Small intestine (tissue), 7 donors: ENCODE data around the gene CXCL17. TPM values are rescaled to one million over a fixed set of nuclear protein-coding genes. Genes with fewer than 3 reads are reported as not detected.

ENCODE experiments used
- DNase-seq, 2 donors: peaks; one replicate each; pipeline versions ENCODE4 v3.0.0 to v3.0.0-alpha.2; 2013
- FAIRE-seq: peaks from 2 replicates; lab custom pipeline; 2012; peaks lifted over from hg19 to GRCh38; lab: Jason Lieb, UNC
- H3K27ac ChIP-seq, 3 donors: one replicate each; pipeline ENCODE4 v1.5.1; 2013; ENCODE audit warnings: low read length in 2 of 3, mild to moderate bottlenecking in 2 of 3, control low read depth in 1 of 3, inconsistent platforms in 1 of 3, low read depth in 1 of 3, moderate library complexity in 1 of 3
- H3K27me3 ChIP-seq, 3 donors: one replicate each; pipeline ENCODE4 v1.6.1; 2013; ENCODE audit warnings: low read length in 3 of 3, inconsistent platforms in 1 of 3; ENCODE audit not compliant: control insufficient read depth in 3 of 3, insufficient read depth in 3 of 3
- H3K36me3 ChIP-seq, 3 donors: one replicate each; pipeline ENCODE4 v1.6.1; 2013; ENCODE audit warnings: low read length in 3 of 3, inconsistent platforms in 1 of 3, low read depth in 1 of 3, mild to moderate bottlenecking in 1 of 3, moderate library complexity in 1 of 3; ENCODE audit not compliant: control insufficient read depth in 3 of 3, insufficient read depth in 2 of 3
- H3K4me1 ChIP-seq, 3 donors: one replicate each; pipeline ENCODE4 v1.6.1; 2013; ENCODE audit warnings: low read length in 2 of 3, inconsistent platforms in 1 of 3, low read depth in 1 of 3, mild to moderate bottlenecking in 1 of 3, moderate library complexity in 1 of 3; ENCODE audit not compliant: control insufficient read depth in 3 of 3, insufficient read depth in 2 of 3
- H3K4me3 ChIP-seq, 3 donors: one replicate each; pipeline ENCODE4 v1.5.1; 2013; ENCODE audit warnings: low read length in 3 of 3, control low read depth in 1 of 3, inconsistent platforms in 1 of 3, low read depth in 1 of 3, mild to moderate bottlenecking in 1 of 3, moderate library complexity in 1 of 3
- H3K9me3 ChIP-seq, 2 donors: one replicate each; pipeline ENCODE4 v1.6.1; 2013; ENCODE audit warnings: low read depth in 1 of 2, low read length in 1 of 2; ENCODE audit not compliant: control insufficient read depth in 2 of 2, insufficient read depth in 1 of 2
- whole genome bisulfite sequencing, 3 donors: extraction: QIAGEN DNeasy Blood & Tissue Kit; methylation state at CpG; one replicate each; pipeline ENCODE4 v1.1.7; 2013; 5-methylcytosine and 5-hydroxymethylcytosine counted together
- polyA plus RNA-seq, 4 donors: library from polyadenylated mRNA; stranded (reverse) in 3 of 4; unstranded in 1 of 4; fragments of 200-250 nt in 3 of 4; fragments of 120-200 nt in 1 of 4; gene quantifications; one replicate each; pipeline versions ENCODE4 v1.2.1 to v1.2.3, GENCODE V29; 2013
- donor health status: healthy with polysubstance abuse.
- donor health status: control.
- donor health status: control.
- donor health status: Bipolar disorder and iron deficiency.
- donor health status: healthy.

Gene CXCL17
- polyA plus RNA-seq, 4 donors, result 0.12 to 1.6 (median 0.89) TPM

DNA sequence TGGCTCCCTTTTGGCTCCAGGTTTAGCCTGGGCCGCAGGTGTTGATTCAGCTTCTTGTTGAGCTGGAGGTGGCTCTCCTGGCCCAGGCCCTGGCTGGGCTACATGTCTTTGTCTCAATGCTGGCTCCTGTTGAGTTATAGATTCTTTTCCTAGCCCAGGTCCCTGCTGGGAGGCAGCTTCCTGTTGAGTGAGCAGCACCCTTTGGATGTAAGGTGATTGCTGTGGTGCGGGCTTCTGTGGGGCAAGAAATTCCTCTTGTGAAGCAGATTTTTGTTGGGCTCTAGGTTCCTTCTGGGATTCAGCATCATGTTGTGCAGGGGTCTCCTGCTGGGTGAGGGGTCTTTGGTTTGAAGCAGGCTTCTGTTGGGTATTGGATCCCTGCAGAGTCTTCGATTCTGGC, 16.1 kb downstream of the CXCL17 start:
- Histone ChIP-seq H3K4me3 (no peak overlapping the region), H3K27me3 (no peaks in the 10 kb centered on the region), H3K36me3 (no peaks in the 10 kb centered on the region), H3K27ac (no peak overlapping the region), H3K4me1 (peaks cover 3 to 27% (median 10%) of the 10 kb centered on the region in 3 donors), H3K9me3 (peaks cover 0 to 7% of the 10 kb centered on the region in 2 donors)
- 93 to 97% (median 97%) methylated on average over 3 of the region's 3 CpGs for WGBS, 3 donors
- DNase-seq, result no peak
- no peak for FAIRE-seq

- Histone ChIP-seq H3K4me1 (peaks cover 3 to 39% (median 10%) of the 10 kb centered on the region in 3 donors), H3K27ac (no peak overlapping the region)
- 36 to 75% (median 53%) methylated on average over 13 of the region's 13 CpGs for WGBS, 3 donors
Observed at GRCh38 chr19:42424712-42425131, 18.0 kb downstream of the CXCL17 start.

DNA sequence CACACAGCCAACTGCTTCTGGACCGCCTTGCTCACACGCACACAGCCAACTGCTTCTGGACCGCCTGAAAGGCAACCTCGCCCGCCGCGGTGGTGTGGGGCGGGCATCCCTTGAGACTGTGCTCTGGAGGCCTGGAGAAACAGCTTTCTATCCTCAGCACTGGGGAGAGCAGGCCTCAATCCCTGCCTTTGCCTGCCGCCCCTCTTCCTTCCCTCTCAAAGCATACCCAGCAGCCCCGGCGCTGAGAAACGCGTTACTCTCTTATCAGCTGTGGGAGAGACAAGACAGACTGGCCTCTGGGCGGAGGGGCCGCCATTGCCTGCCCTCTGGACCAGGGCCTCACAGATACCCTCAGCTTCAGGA, 18.4 kb downstream of the CXCL17 start:
- no peak for FAIRE-seq
- peaks cover 0 to 5% (median 0%) of the 10 kb centered on the region in 3 donors for H3K36me3 ChIP-seq
- DNase-seq, result no peak
- H3K4me3 ChIP-seq, result peak overlapping the region in 1 of 3 donors; percentile 54
- peak overlapping the region in 1 of 3 donors; percentile 66 for H3K27ac ChIP-seq
- WGBS, 3 donors, result 59 to 74% (median 74%) methylated on average over 15 of the region's 15 CpGs
- peaks cover 3 to 39% (median 10%) of the 10 kb centered on the region in 3 donors for H3K4me1 ChIP-seq
- H3K9me3 ChIP-seq, result peaks cover 0 to 7% of the 10 kb centered on the region in 2 donors
- no peaks in the 10 kb centered on the region for H3K27me3 ChIP-seq

More at GRCh38 chr19:42424712-42425131, 18.0 kb downstream of the CXCL17 start:
- H3K36me3 ChIP-seq, result peaks cover 0 to 5% (median 0%) of the 10 kb centered on the region in 3 donors
- FAIRE-seq, result no peak
- H3K4me3 ChIP-seq, result no peak overlapping the region
- H3K9me3 ChIP-seq, result peaks cover 0 to 7% of the 10 kb centered on the region in 2 donors
- no peak for DNase-seq
- no peaks in the 10 kb centered on the region for H3K27me3 ChIP-seq

- H3K4me3 ChIP-seq, result peak overlapping the region; percentile 44 to 62 (median 54)
- FAIRE-seq (no peak), DNase-seq (peak; percentile 93 to 95)
- 4 to 7% (median 6%) methylated on average over 63 to 65 of the region's 65 CpGs for WGBS, 3 donors
- peaks cover 3 to 39% (median 10%) of the 10 kb centered on the region in 3 donors for H3K4me1 ChIP-seq
- H3K36me3 ChIP-seq, result peaks cover 0 to 5% (median 0%) of the 10 kb centered on the region in 3 donors
- H3K27ac ChIP-seq, result peak overlapping the region in 2 of 3 donors; percentile 66 to 77
- no peaks in the 10 kb centered on the region for H3K27me3 ChIP-seq
- H3K9me3 ChIP-seq, result peaks cover 0 to 7% of the 10 kb centered on the region in 2 donors
Observed at GRCh38 chr19:42423462-42424344, 19.0 kb downstream of the CXCL17 start.

GRCh38 chr19:42422901-42423461, 19.8 kb downstream of the CXCL17 start:
- FAIRE-seq, result no peak
- WGBS, 3 donors, result 1 to 2% (median 2%) methylated on average over 37 to 38 of the region's 38 CpGs
- peak overlapping the region; percentile 44 to 62 (median 54) for H3K4me3 ChIP-seq
- no peaks in the 10 kb centered on the region for H3K27me3 ChIP-seq
- H3K36me3 ChIP-seq, result peaks cover 0 to 9% (median 0%) of the 10 kb centered on the region in 3 donors
- DNase-seq, result peak; percentile 63 to 83
- peaks cover 0 to 7% of the 10 kb centered on the region in 2 donors for H3K9me3 ChIP-seq
- H3K4me1 ChIP-seq, result peaks cover 3 to 39% (median 10%) of the 10 kb centered on the region in 3 donors
- H3K27ac ChIP-seq, result peak overlapping the region; percentile 18 to 77 (median 66)

DNA sequence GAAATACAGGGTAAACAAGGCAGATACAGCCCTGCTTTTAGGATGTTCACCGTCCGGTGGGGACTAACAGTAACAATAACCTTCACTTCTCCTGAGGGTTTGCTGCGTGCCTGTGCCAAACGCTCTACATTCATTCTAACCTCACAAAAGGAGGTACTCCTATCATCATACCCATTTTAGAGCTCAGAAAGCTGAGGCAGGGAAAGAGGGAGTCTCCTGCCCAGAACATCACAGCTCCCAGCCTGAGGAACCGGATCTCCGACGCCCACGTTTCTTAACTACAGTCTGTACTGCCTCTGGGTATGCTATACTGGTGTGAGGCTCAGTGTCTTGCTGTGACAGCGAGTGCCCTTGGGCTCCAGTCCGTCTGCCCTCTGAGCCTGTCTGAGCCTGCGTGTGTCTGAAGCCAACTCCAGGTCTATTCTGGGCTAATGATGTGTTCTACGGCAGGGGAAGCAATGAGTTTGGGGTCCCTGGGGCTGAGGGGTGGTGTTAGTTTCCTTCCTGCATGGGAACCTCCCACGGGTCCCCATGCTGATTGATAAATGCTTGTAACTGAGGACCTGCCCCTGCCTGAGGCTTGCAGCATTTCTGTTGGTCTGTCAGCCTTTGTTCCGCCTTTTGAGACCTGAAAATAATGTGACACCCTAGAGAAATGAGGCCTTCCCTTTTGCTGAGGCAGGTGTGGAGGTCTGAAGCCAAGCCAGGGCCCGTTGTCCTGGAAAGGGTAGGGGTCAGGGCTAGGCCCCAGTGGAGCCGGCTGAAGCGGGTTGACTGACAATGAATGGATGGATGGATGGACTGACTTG, 20.4 kb downstream of the CXCL17 start:
- Histone ChIP-seq H3K9me3 (peaks cover 0 to 7% of the 10 kb centered on the region in 2 donors), H3K4me1 (peaks cover 3 to 39% (median 10%) of the 10 kb centered on the region in 3 donors), H3K27me3 (no peaks in the 10 kb centered on the region), H3K4me3 (peak overlapping the region in 2 of 3 donors; percentile 44 to 54), H3K36me3 (peaks cover 0 to 10% (median 0%) of the 10 kb centered on the region in 3 donors), H3K27ac (peak overlapping the region in 1 of 3 donors; percentile 77)
- no peak for DNase-seq
- 48 to 55% (median 54%) methylated on average over 17 of the region's 17 CpGs for WGBS, 3 donors
- no peak for FAIRE-seq

- 48 to 68% (median 56%) methylated on average over 9 of the region's 9 CpGs for WGBS, 3 donors
- Histone ChIP-seq H3K9me3 (peaks cover 0 to 7% of the 10 kb centered on the region in 2 donors), H3K4me3 (no peak overlapping the region), H3K27ac (peak overlapping the region in 1 of 3 donors; percentile 77), H3K27me3 (no peaks in the 10 kb centered on the region), H3K36me3 (peaks cover 0 to 10% (median 0%) of the 10 kb centered on the region in 3 donors), H3K4me1 (peaks cover 3 to 39% (median 10%) of the 10 kb centered on the region in 3 donors)
- peak in 1 of 2 donors; percentile 58 for DNase-seq
- no peak for FAIRE-seq
Observed at GRCh38 chr19:42421591-42422031, 21.1 kb downstream of the CXCL17 start.
